H9 (cell line): Measurements from ENCODE around the gene PTGS1. TPM values are rescaled to one million over a fixed set of nuclear protein-coding genes. Genes with fewer than 3 reads are reported as not detected.

Experiments used
- DNase-seq: peaks from one replicate; pipeline ENCODE4 v3.0.0-alpha.2; 2017
- H2AFZ ChIP-seq: one replicate; pipeline ENCODE4 v1.6.1; 2013; ENCODE audit warnings: mild to moderate bottlenecking, low read length, control low read depth, moderate library complexity
- H2AK5ac ChIP-seq: 2 replicates; pipeline ENCODE4 v1.6.1; 2013; ENCODE audit warnings: low read length, control low read depth, mixed read lengths; ENCODE audit not compliant: insufficient read length
- H2BK120ac ChIP-seq: one replicate; pipeline ENCODE4 v1.6.1; 2013; ENCODE audit warnings: low read depth, mild to moderate bottlenecking, low read length, control low read depth, inconsistent platforms; ENCODE audit not compliant: poor library complexity, severe bottlenecking
- H2BK12ac ChIP-seq: 2 replicates; pipeline ENCODE4 v1.6.1; 2013; ENCODE audit warnings: low read length, control low read depth, mixed read lengths, low read depth; ENCODE audit not compliant: insufficient read length
- H2BK15ac ChIP-seq: 2 replicates; pipeline ENCODE4 v1.6.1; 2013; ENCODE audit warnings: low read depth, low read length, control low read depth
- H2BK20ac ChIP-seq: one replicate; pipeline ENCODE4 v1.6.1; 2013; ENCODE audit warnings: low read depth, mild to moderate bottlenecking, low read length, control low read depth, inconsistent platforms; ENCODE audit not compliant: poor library complexity, severe bottlenecking
- H2BK5ac ChIP-seq: 2 replicates; pipeline ENCODE4 v1.6.1; 2013; ENCODE audit warnings: low read length, control low read depth, mixed read lengths; ENCODE audit not compliant: insufficient read length
- H3K14ac ChIP-seq: 2 replicates; pipeline ENCODE4 v1.6.1; 2013; ENCODE audit warnings: low read length, control low read depth; ENCODE audit not compliant: insufficient read depth
- H3K18ac ChIP-seq: 2 replicates; pipeline ENCODE4 v1.6.1; 2013; ENCODE audit warnings: low read depth, mild to moderate bottlenecking, mixed read lengths, low read length, control low read depth; ENCODE audit not compliant: insufficient read length
- H3K23ac ChIP-seq: 2 replicates; pipeline ENCODE4 v1.6.1; 2013; ENCODE audit warnings: low read length, control low read depth, mixed read lengths, low read depth; ENCODE audit not compliant: insufficient read length
- H3K23me2 ChIP-seq: 2 replicates; pipeline ENCODE4 v1.6.1; 2013; ENCODE audit warnings: low read depth, mild to moderate bottlenecking, mixed read lengths, low read length, control low read depth; ENCODE audit not compliant: insufficient read length, poor library complexity, severe bottlenecking
- H3K27ac ChIP-seq: 2 replicates; pipeline ENCODE4 v1.5.1; 2013; ENCODE audit warnings: low read length, control low read depth, mixed read lengths, low read depth; ENCODE audit not compliant: insufficient read length
- H3K27me3 ChIP-seq: 2 replicates; pipeline ENCODE4 v1.6.1; 2013; ENCODE audit warnings: low read length, control low read depth, inconsistent platforms; ENCODE audit not compliant: insufficient read depth
- H3K4ac ChIP-seq: 2 replicates; pipeline ENCODE4 v1.6.1; 2013; ENCODE audit warnings: low read depth, mild to moderate bottlenecking, control low read depth, inconsistent platforms, low read length, moderate library complexity
- H3K4me1 ChIP-seq: 2 replicates; pipeline ENCODE4 v1.6.1; 2013; ENCODE audit warnings: low read length, control low read depth, inconsistent platforms; ENCODE audit not compliant: insufficient read depth
- H3K4me2 ChIP-seq: 2 replicates; pipeline ENCODE4 v1.6.1; 2013; ENCODE audit warnings: low read length, control low read depth, mixed read lengths; ENCODE audit not compliant: insufficient read length, insufficient read depth
- H3K56ac ChIP-seq: 2 replicates; pipeline ENCODE4 v1.6.1; 2013; ENCODE audit warnings: low read depth, mild to moderate bottlenecking, mixed read lengths, low read length, control low read depth; ENCODE audit not compliant: insufficient read length
- H3K79me1 ChIP-seq: 2 replicates; pipeline ENCODE4 v1.6.1; 2013; ENCODE audit warnings: low read depth, mild to moderate bottlenecking, moderate library complexity, low read length, control low read depth, inconsistent platforms; ENCODE audit not compliant: insufficient read depth, poor library complexity, severe bottlenecking
- H3K79me2 ChIP-seq: 2 replicates; pipeline ENCODE4 v1.6.1; 2013; ENCODE audit warnings: low read length, control low read depth, inconsistent platforms; ENCODE audit not compliant: insufficient read depth
- H3K9ac ChIP-seq: 2 replicates; pipeline ENCODE4 v1.6.1; 2013; ENCODE audit warnings: low read length, control low read depth, mixed read lengths; ENCODE audit not compliant: insufficient read length; ENCODE audit errors: extremely low read depth
- H3K9me3 ChIP-seq: one replicate; pipeline ENCODE4 v1.6.1; 2013; ENCODE audit warnings: low read depth, low read length, inconsistent platforms; ENCODE audit not compliant: control insufficient read depth
- H3T11ph ChIP-seq: one replicate; pipeline ENCODE4 v1.6.1; 2013; ENCODE audit warnings: mild to moderate bottlenecking, low read length, control low read depth, inconsistent platforms
- H4K20me1 ChIP-seq: one replicate; pipeline ENCODE4 v1.6.1; 2013; ENCODE audit not compliant: control insufficient read depth, insufficient read length, insufficient read depth
- H4K5ac ChIP-seq: 2 replicates; pipeline ENCODE4 v1.6.1; 2013; ENCODE audit warnings: low read depth, mild to moderate bottlenecking, mixed read lengths, low read length, control low read depth; ENCODE audit not compliant: insufficient read length
- H4K8ac ChIP-seq: replicated peaks from 2 replicates; pipeline ENCODE4 v1.6.1; 2013; ENCODE audit warnings: low read length, control low read depth, mixed read lengths, low read depth; ENCODE audit not compliant: insufficient read length
- H4K91ac ChIP-seq: 2 replicates; pipeline ENCODE4 v1.6.1; 2013; ENCODE audit warnings: low read depth, mild to moderate bottlenecking, moderate library complexity, mixed read lengths, low read length, control low read depth; ENCODE audit not compliant: insufficient read length
- H3K27ac Mint-ChIP-seq, 3 experiments: 2 replicates in 2 of 3; 3 replicates in 1 of 3; pipeline ENCODE4 v1.8.0; 2020 to 2021; ENCODE audit warnings: mixed read lengths in 3 of 3, mild to moderate bottlenecking in 1 of 3, moderate library complexity in 1 of 3
- H3K27me3 Mint-ChIP-seq: 2 replicates; pipeline ENCODE4 v1.8.0; 2021; ENCODE audit warnings: low read depth, mild to moderate bottlenecking, moderate library complexity, mixed read lengths
- H3K36me3 Mint-ChIP-seq, 3 experiments: 2 replicates in 2 of 3; 3 replicates in 1 of 3; pipeline ENCODE4 v1.8.0; 2020 to 2021; ENCODE audit warnings: low read depth in 3 of 3, mixed read lengths in 3 of 3; ENCODE audit not compliant: insufficient read depth in 1 of 3
- H3K4me1 Mint-ChIP-seq, 2 experiments: 2 replicates each; pipeline ENCODE4 v1.8.0; 2020; ENCODE audit warnings: mixed read lengths in 2 of 2
- H3K4me3 Mint-ChIP-seq, 2 experiments: 2 replicates in 1 of 2; 3 replicates in 1 of 2; pipeline ENCODE4 v1.8.0; 2020 to 2021; ENCODE audit warnings: mild to moderate bottlenecking in 2 of 2, mixed read lengths in 2 of 2, moderate library complexity in 1 of 2
- H3K9me3 Mint-ChIP-seq, 2 experiments: 2 replicates in 1 of 2; 3 replicates in 1 of 2; pipeline ENCODE4 v1.8.0; 2020; ENCODE audit warnings: mild to moderate bottlenecking in 2 of 2, mixed read lengths in 2 of 2, moderate library complexity in 1 of 2
- CTCF ChIP-seq: fragments of 200-600 bp; sonication (generic); conservative IDR thresholded peaks from 3 replicates; pipeline ENCODE4 v1.8.0; 2021; ENCODE audit warnings: antibody characterized with exemption, mild to moderate bottlenecking
- WGBS: extraction: QIAGEN DNeasy Blood & Tissue Kit; methylation state at CpG from one replicate; pipeline ENCODE4 v1.1.7; 2013; ENCODE audit warnings: missing lambda C conversion rate, low lambda C conversion rate, mixed read lengths; ENCODE audit not compliant: insufficient read length; ENCODE audit errors: extremely low coverage; 5-methylcytosine and 5-hydroxymethylcytosine counted together
- total RNA-seq: library from RNA; stranded (reverse); gene quantifications from 2 replicates; pipeline ENCODE4 v1.2.1, GENCODE V29; 2021

PTGS1 gene
- total RNA-seq, 1 experiment from 2014 or later, result 1.3 TPM

- Histone ChIP-seq H3T11ph (no peak overlapping the region), H2AFZ (no peak overlapping the region), H3K4me2 (no peak overlapping the region), H3K23me2 (no peaks in the 10 kb centered on the region), H3K9ac (no peak overlapping the region), H4K5ac (no peak overlapping the region), H3K27ac (no peak overlapping the region), H2BK12ac (no peak overlapping the region), H3K14ac (no peak overlapping the region), H4K20me1 (no peaks in the 10 kb centered on the region), H4K91ac (no peak overlapping the region), H4K8ac (no peak overlapping the region), H3K79me2 (no peaks in the 10 kb centered on the region), H3K56ac (no peak overlapping the region), H2BK15ac (no peak overlapping the region), H3K23ac (no peak overlapping the region), H3K9me3 (no peaks in the 10 kb centered on the region), H2BK5ac (no peak overlapping the region), H2BK120ac (no peak overlapping the region), H3K4me1 (no peaks in the 10 kb centered on the region), H2AK5ac (no peak overlapping the region), H2BK20ac (no peak overlapping the region), H3K4ac (no peak overlapping the region), H3K27me3 (no peaks in the 10 kb centered on the region), H3K79me1 (no peaks in the 10 kb centered on the region), H3K18ac (no peak overlapping the region)
- no peaks in the 10 kb centered on the region for H3K4me1 Mint-ChIP-seq
- TF ChIP-seq CTCF, result no peak
- no peak overlapping the region for H3K4me3 Mint-ChIP-seq
- peaks cover 13 to 44% of the 10 kb centered on the region in 2 experiments; a peak in 4 of 5 replicates for H3K9me3 Mint-ChIP-seq
- no peak overlapping the region for H3K27ac Mint-ChIP-seq
- H3K27me3 Mint-ChIP-seq, result peaks cover 38% of the 10 kb centered on the region
- 0 out of 7 replicates have a peak, but pooled peaks cover 0 to 4% (median 0%) of the 10 kb centered on the region in 3 experiments for H3K36me3 Mint-ChIP-seq
- WGBS, result no CpG with 5 or more reads among the region's 3 CpGs
- DNase-seq, result no peak
Measured at GRCh38 chr9:122402874-122403273, 32.0 kb downstream of the PTGS1 start.
